ENCODE data around the gene KIF27. TPM values are rescaled to one million over a fixed set of nuclear protein-coding genes. Genes with fewer than 3 reads are reported as not detected.

KIF27 gene
- total RNA-seq, 1 donor from 2014 or later = 4.1 TPM

DNA sequence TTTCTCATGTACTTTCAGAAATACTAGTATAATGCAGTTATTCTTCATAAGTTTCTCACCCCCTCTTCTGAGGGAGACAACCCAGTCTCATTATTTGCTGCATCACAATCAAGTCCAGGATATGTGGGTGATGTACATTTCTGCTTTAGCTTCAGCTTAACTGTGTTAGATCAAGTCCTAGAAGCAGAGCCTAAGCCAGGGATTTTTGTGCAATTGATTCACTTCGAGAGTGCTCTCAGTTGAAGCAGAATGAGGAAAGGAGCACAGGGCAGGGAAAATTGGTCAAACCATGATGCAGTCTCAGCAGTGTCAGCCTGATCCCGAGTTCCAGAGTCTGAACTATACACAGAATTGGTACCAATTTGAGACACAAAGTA is 43.7 kb upstream of the KIF27 start:
- Histone ChIP-seq H3K27ac (replicated peaks) (no peak overlapping the region), H3K36me3 (peaks cover 38% of the 10 kb centered on the region), H3K4me1 (peaks cover 9% of the 10 kb centered on the region), H3K27me3 (ENCODE audit: low read depth) (no peaks in the 10 kb centered on the region), H3K4me3 (no peak overlapping the region), H3K9me3 (replicated peaks) (no peaks in the 10 kb centered on the region)
- intact Hi-C loops (cut with micrococcal nuclease) = no loop called here
- TF ChIP-seq, protein P1, sequence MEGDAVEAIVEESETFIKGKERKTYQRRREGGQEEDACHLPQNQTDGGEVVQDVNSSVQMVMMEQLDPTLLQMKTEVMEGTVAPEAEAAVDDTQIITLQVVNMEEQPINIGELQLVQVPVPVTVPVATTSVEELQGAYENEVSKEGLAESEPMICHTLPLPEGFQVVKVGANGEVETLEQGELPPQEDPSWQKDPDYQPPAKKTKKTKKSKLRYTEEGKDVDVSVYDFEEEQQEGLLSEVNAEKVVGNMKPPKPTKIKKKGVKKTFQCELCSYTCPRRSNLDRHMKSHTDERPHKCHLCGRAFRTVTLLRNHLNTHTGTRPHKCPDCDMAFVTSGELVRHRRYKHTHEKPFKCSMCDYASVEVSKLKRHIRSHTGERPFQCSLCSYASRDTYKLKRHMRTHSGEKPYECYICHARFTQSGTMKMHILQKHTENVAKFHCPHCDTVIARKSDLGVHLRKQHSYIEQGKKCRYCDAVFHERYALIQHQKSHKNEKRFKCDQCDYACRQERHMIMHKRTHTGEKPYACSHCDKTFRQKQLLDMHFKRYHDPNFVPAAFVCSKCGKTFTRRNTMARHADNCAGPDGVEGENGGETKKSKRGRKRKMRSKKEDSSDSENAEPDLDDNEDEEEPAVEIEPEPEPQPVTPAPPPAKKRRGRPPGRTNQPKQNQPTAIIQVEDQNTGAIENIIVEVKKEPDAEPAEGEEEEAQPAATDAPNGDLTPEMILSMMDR (IDR thresholded peaks at IDR 0.05; ENCODE audit: borderline replicate concordance) = no peak
- no peak for DNase-seq

- peaks cover 10% of the 10 kb centered on the region for H3K4me1 ChIP-seq
- intact Hi-C loops (cut with micrococcal nuclease) = no loop called here
Observed at GRCh38 chr9:83962165-83962564, 40.9 kb upstream of the KIF27 start.

GRCh38 chr9:83960991-83961390 is 39.8 kb upstream of the KIF27 start:
- intact Hi-C loops (cut with micrococcal nuclease) = no loop called here
- TF ChIP-seq, protein P1 (IDR thresholded peaks at IDR 0.05; ENCODE audit: borderline replicate concordance) = no peak
- no peak for DNase-seq
- Histone ChIP-seq H3K27ac (replicated peaks) (no peak overlapping the region), H3K9me3 (replicated peaks) (no peaks in the 10 kb centered on the region), H3K36me3 (peaks cover 2% of the 10 kb centered on the region), H3K4me3 (no peak overlapping the region), H3K27me3 (ENCODE audit: low read depth) (no peaks in the 10 kb centered on the region), H3K4me1 (peaks cover 21% of the 10 kb centered on the region)

More at GRCh38 chr9:83962165-83962564, 40.9 kb upstream of the KIF27 start:
- H3K4me3 ChIP-seq = no peak overlapping the region
- DNase-seq = no peak
- H3K27me3 ChIP-seq (ENCODE audit: low read depth) = no peaks in the 10 kb centered on the region
- no peaks in the 10 kb centered on the region for H3K9me3 ChIP-seq (replicated peaks)
- no peak overlapping the region for H3K27ac ChIP-seq (replicated peaks)
- peaks cover 13% of the 10 kb centered on the region for H3K36me3 ChIP-seq
- TF ChIP-seq, protein P1 (IDR thresholded peaks at IDR 0.05; ENCODE audit: borderline replicate concordance) = no peak

DNA sequence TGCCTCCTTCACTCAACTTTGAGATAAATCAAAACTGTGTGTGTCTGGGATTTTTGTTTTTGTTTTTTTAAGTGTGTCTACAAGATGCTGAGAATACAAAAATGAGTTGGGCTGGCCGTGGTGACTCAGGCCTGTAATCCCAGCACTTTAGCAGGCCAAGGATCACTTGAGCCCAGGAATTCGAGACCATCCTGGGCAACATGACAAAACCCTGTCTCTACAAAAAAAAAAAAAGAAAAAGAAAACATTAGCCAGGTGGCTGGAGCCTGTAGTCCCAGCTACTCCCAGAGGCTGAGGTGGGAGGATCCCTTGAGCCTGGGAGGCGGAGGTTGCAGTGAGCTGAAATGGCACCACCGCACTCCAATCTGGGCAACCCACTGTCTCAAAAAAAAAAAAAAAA is 37.8 kb upstream of the KIF27 start:
- Histone ChIP-seq H3K4me3 (no peak overlapping the region), H3K27ac (replicated peaks) (no peak overlapping the region), H3K36me3 (peaks cover 11% of the 10 kb centered on the region), H3K4me1 (peaks cover 26% of the 10 kb centered on the region), H3K27me3 (ENCODE audit: low read depth) (no peaks in the 10 kb centered on the region), H3K9me3 (replicated peaks) (no peaks in the 10 kb centered on the region)
- intact Hi-C loops (cut with micrococcal nuclease) = no loop called here
- TF ChIP-seq, protein P1 (IDR thresholded peaks at IDR 0.05; ENCODE audit: borderline replicate concordance) = no peak
- no peak for DNase-seq

GRCh38 chr9:83957248-83957513 is 35.9 kb upstream of the KIF27 start:
- Histone ChIP-seq H3K4me3 (peak overlapping the region; percentile 79), H3K4me1 (peaks cover 26% of the 10 kb centered on the region), H3K36me3 (peaks cover 30% of the 10 kb centered on the region), H3K27ac (replicated peaks) (peak overlapping the region; percentile 84), H3K27me3 (ENCODE audit: low read depth) (no peaks in the 10 kb centered on the region), H3K9me3 (replicated peaks) (no peaks in the 10 kb centered on the region)
- intact Hi-C loops (cut with micrococcal nuclease) = no loop called here
- DNase-seq = no peak
- TF ChIP-seq, protein P1 (IDR thresholded peaks at IDR 0.05; ENCODE audit: borderline replicate concordance) = no peak
